ENCODE results near the gene TRIM21. TPM values are rescaled to one million over a fixed set of nuclear protein-coding genes. Genes with fewer than 3 reads are reported as not detected.

Gene TRIM21
- total RNA-seq, 2 donors from 2014 or later: 23.1 to 25.8 TPM

Other genes with a start within 250 kb of the TRIM21 start
- gene OR52B4, start 25.3 kb downstream of the TRIM21 start, total RNA-seq: not detected
- not detected for gene OR52K2, start 55.6 kb upstream of the TRIM21 start, total RNA-seq
- not detected for gene OR52K1, start 88.9 kb upstream of the TRIM21 start, total RNA-seq
- not detected for gene OR52M1, start 151.5 kb upstream of the TRIM21 start, total RNA-seq
- not detected for gene OR52I2, start 188.0 kb upstream of the TRIM21 start, total RNA-seq
- not detected for gene OR52I1, start 200.3 kb upstream of the TRIM21 start, total RNA-seq
- 10 to 100 TPM; 13.9 to 20.0 TPM for gene TRIM68, start 214.5 kb upstream of the TRIM21 start, total RNA-seq
- gene OR51D1, start 243.8 kb upstream of the TRIM21 start, total RNA-seq: not detected

Data from colonic mucosa (tissue), 2 donors.